B cell (primary cell): ENCODE data around the gene BRINP2. TPM values are rescaled to one million over a fixed set of nuclear protein-coding genes. Genes with fewer than 3 reads are reported as not detected.
A peak's percentile ranks its signal among the peaks of the same experiment; 100 is the strongest.

Source experiments
- ATAC-seq: fragments of 200-7000 bp; cut with Tn5 transposase; one replicate; pipeline ENCODE4 v1.10.0; 2021; ENCODE audit warnings: low read depth, mild to moderate bottlenecking, moderate number of reproducible peaks, moderate library complexity
- CTCF ChIA-PET: fragments of 350-600 bp; sonication (Branson Sonifier 250); formaldehyde crosslinking; loops from one replicate; lab custom pipeline; 2021; ENCODE audit warnings: antibody characterized with exemption, inconsistent platforms; lab: Charles Lee
- POLR2A ChIA-PET: fragments of 350-600 bp; sonication (Branson Sonifier 250); formaldehyde crosslinking; loops from one replicate; lab custom pipeline; 2021; ENCODE audit warnings: antibody characterized with exemption; lab: Charles Lee
- DNase-seq: peaks from one replicate; pipeline ENCODE4 v3.0.0; 2013
- H2AFZ ChIP-seq: 2 replicates; pipeline ENCODE4 v1.6.1; 2012; ENCODE audit warnings: mild to moderate bottlenecking, low read depth, low read length; ENCODE audit not compliant: insufficient read depth, poor library complexity, severe bottlenecking
- H3K27ac ChIP-seq, 2 donors: 1 replicate in 1 of 2; 2 replicates in 1 of 2; pipeline ENCODE4 v1.5.1; 2012 to 2013; ENCODE audit warnings: low read length in 2 of 2, mild to moderate bottlenecking in 2 of 2, moderate library complexity in 1 of 2
- H3K27me3 ChIP-seq, 4 experiments: fragments of 200-600 bp in 1 of 4; sonication (generic) in 1 of 4; replicated peaks in 1 of 4; 1 replicate in 2 of 4; 2 replicates in 2 of 4; pipeline versions ENCODE4 v1.6.1 to v1.7.0; 2013 to 2016; ENCODE audit warnings: low read length in 3 of 4, mild to moderate bottlenecking in 2 of 4, mixed read lengths in 1 of 4, moderate library complexity in 1 of 4; ENCODE audit not compliant: insufficient read depth in 4 of 4, control insufficient read depth in 3 of 4; ENCODE audit errors: control extremely low read depth in 1 of 4
- H3K36me3 ChIP-seq, 2 experiments: replicated peaks in 1 of 2; 1 replicate in 1 of 2; 2 replicates in 1 of 2; pipeline versions ENCODE4 v1.6.1 to v1.7.1; 2013; ENCODE audit warnings: low read length in 1 of 2; ENCODE audit not compliant: insufficient read depth in 2 of 2, control insufficient read depth in 1 of 2; ENCODE audit errors: control extremely low read depth in 1 of 2, extremely low read depth in 1 of 2
- H3K4me1 ChIP-seq, 2 donors: fragments of 200-600 bp in 1 of 2; sonication (generic) in 1 of 2; 1 replicate in 1 of 2; 2 replicates in 1 of 2; pipeline versions ENCODE4 v1.5.1 to v1.6.1; 2013 to 2017; ENCODE audit warnings: low read length in 2 of 2; ENCODE audit not compliant: control insufficient read depth in 2 of 2, insufficient read depth in 2 of 2
- H3K4me2 ChIP-seq: replicated peaks from 2 replicates; pipeline ENCODE3; 2012; ENCODE audit warnings: mild to moderate bottlenecking, low read depth, low read length; ENCODE audit not compliant: poor library complexity, severe bottlenecking
- H3K4me3 ChIP-seq, 5 experiments: fragments of 200-600 bp in 1 of 5; sonication (generic) in 1 of 5; 1 replicate in 3 of 5; 2 replicates in 2 of 5; pipeline versions ENCODE4 v1.5.1 to v1.7.0; 2011 to 2016; ENCODE audit warnings: low read length in 4 of 5, mild to moderate bottlenecking in 4 of 5, low read depth in 2 of 5, control low read depth in 1 of 5, moderate library complexity in 1 of 5; ENCODE audit not compliant: insufficient read depth in 1 of 5; ENCODE audit errors: control extremely low read depth in 1 of 5, extremely low read depth in 1 of 5
- H3K79me2 ChIP-seq: fragments of 200-600 bp; sonication (generic); one replicate; pipeline ENCODE4 v1.6.0; 2016; ENCODE audit warnings: low read length; ENCODE audit not compliant: control insufficient read depth, insufficient read depth
- H3K9ac ChIP-seq: fragments of 200-600 bp; sonication (generic); 2 replicates; pipeline ENCODE4 v1.6.1; 2017; ENCODE audit warnings: mild to moderate bottlenecking, low read length, moderate library complexity
- H3K9me3 ChIP-seq, 3 donors: one replicate each; pipeline versions ENCODE4 v1.6.1 to v1.7.1; 2013; ENCODE audit warnings: low read length in 2 of 3; ENCODE audit not compliant: control insufficient read depth in 2 of 3, insufficient read depth in 1 of 3; ENCODE audit errors: control extremely low read depth in 1 of 3
- H4K20me1 ChIP-seq: 2 replicates; pipeline ENCODE4 v1.6.0; 2012; ENCODE audit warnings: mild to moderate bottlenecking, low read length; ENCODE audit not compliant: insufficient read depth, control insufficient read depth, poor library complexity, severe bottlenecking
- H3K27ac Mint-ChIP-seq: one replicate; pipeline ENCODE4 v1.8.0; 2021; ENCODE audit warnings: mixed read lengths
- H3K27me3 Mint-ChIP-seq: one replicate; pipeline ENCODE4 v1.8.0; 2021; ENCODE audit warnings: mixed read lengths
- H3K4me1 Mint-ChIP-seq: one replicate; pipeline ENCODE4 v1.8.0; 2021; ENCODE audit warnings: mixed read lengths
- H3K4me3 Mint-ChIP-seq: one replicate; pipeline ENCODE4 v1.8.0; 2021; ENCODE audit warnings: mixed read lengths
- H3K9me3 Mint-ChIP-seq: one replicate; pipeline ENCODE4 v1.8.0; 2022; ENCODE audit warnings: mixed read lengths; ENCODE audit not compliant: insufficient read depth
- CTCF ChIP-seq: fragments of 200-600 bp; IDR thresholded peaks from one replicate; pipeline ENCODE4 v1.8.0; 2022; ENCODE audit warnings: antibody characterized with exemption, mild to moderate bottlenecking
- EZH2 ChIP-seq: IDR thresholded peaks from 2 replicates; pipeline ENCODE4 v1.6.1; 2012; ENCODE audit warnings: borderline replicate concordance, low read depth, mild to moderate bottlenecking, moderate library complexity, low read length; ENCODE audit not compliant: insufficient read depth, poor library complexity, severe bottlenecking
- WGBS: methylation state at CpG from one replicate; pipeline ENCODE4 v1.1.5; 2013; ENCODE audit warnings: missing lambda C conversion rate; ENCODE audit not compliant: insufficient coverage; 5-methylcytosine and 5-hydroxymethylcytosine counted together
- intact Hi-C: fragments of 100-400 bp; cut with micrococcal nuclease; formaldehyde crosslinking; loops from one replicate; pipeline ENCODE4 v1.10.0; 2022
- polyA plus RNA-seq: library from polyadenylated mRNA; depleted of rRNA; stranded (reverse); fragments of >200 nt; gene quantifications from 2 replicates; pipeline ENCODE4 v1.2.3, GENCODE V29; 2012
- total RNA-seq, 2 donors: library from RNA; stranded (reverse); fragments of 120-200 nt in 1 of 2; gene quantifications; 1 replicate in 1 of 2; 2 replicates in 1 of 2; pipeline versions ENCODE4 v1.2.3 to v1.2.4, GENCODE V29; 2013 to 2022

BRINP2 gene
- total and polyA plus RNA-seq, 2 donors (not counting 1 experiment from before 2014, with no cell fraction given): not detected

- TF ChIP-seq EZH2: no peak
- TF ChIP-seq CTCF: no peak
- DNase-seq (no peak), ATAC-seq (no peak)
- Mint-ChIP-seq H3K27ac (no peak within 1 kb of the TSS), H3K9me3 (no peaks in the 10 kb centered on the region), H3K27me3 (peaks cover 28% of the 10 kb centered on the region), H3K4me3 (no peak within 1 kb of the TSS), H3K4me1 (peaks cover 7% of the 10 kb centered on the region)
- intact Hi-C loops: no loop called here
- Histone ChIP-seq H2AFZ (no peak within 1 kb of the TSS), H3K9me3 (peaks cover 0 to 2% (median 0%) of the 10 kb centered on the region in 3 donors), H3K4me2 (peak within 1 kb of the TSS; percentile 13), H3K4me1 (peaks cover 0 to 4% of the 10 kb centered on the region in 2 donors), H3K27ac (no peak within 1 kb of the TSS), H4K20me1 (no peaks in the 10 kb centered on the region), H3K9ac (no peak within 1 kb of the TSS), H3K79me2 (no peaks in the 10 kb centered on the region), H3K27me3 (peaks cover 0 to 21% (median 14%) of the 10 kb centered on the region in 4 experiments), H3K4me3 (no peak within 1 kb of the TSS), H3K36me3 (no peaks in the 10 kb centered on the region)
- ChIA-PET CTCF (no interaction called here), POLR2A (no interaction called here)
- 5% methylated on average over 46 of the region's 49 CpGs for WGBS
Measured at GRCh38 chr1:177164380-177165068, 6.2 kb upstream of the BRINP2 start, which contains the start of gene ASTN1. ASTN1 (minus strand) TSS chr1:177164712; CDS start chr1:177164676, 36 bp downstream.

GRCh38 chr1:177165069-177165439 lies 5.7 kb upstream of the BRINP2 start:
- no peak overlapping the region for H3K27ac ChIP-seq
- DNase-seq (no peak), ATAC-seq (no peak)
- peaks cover 0 to 2% (median 0%) of the 10 kb centered on the region in 3 donors for H3K9me3 ChIP-seq
- no peak overlapping the region for H3K9ac ChIP-seq
- no peak overlapping the region for H3K4me3 ChIP-seq
- H3K4me3 Mint-ChIP-seq: no peak overlapping the region
- H3K27ac Mint-ChIP-seq: no peak overlapping the region
- H3K4me2 ChIP-seq: no peak overlapping the region
- no peaks in the 10 kb centered on the region for H3K36me3 ChIP-seq
- H3K9me3 Mint-ChIP-seq: no peaks in the 10 kb centered on the region
- no peak for TF ChIP-seq EZH2
- no peak for TF ChIP-seq CTCF
- POLR2A ChIA-PET: no interaction called here
- H4K20me1 ChIP-seq: no peaks in the 10 kb centered on the region
- peaks cover 0 to 23% (median 14%) of the 10 kb centered on the region in 4 experiments for H3K27me3 ChIP-seq
- CTCF ChIA-PET: no interaction called here
- peaks cover 0 to 4% of the 10 kb centered on the region in 2 donors for H3K4me1 ChIP-seq
- H3K4me1 Mint-ChIP-seq: peaks cover 7% of the 10 kb centered on the region
- intact Hi-C loops: no loop called here
- H2AFZ ChIP-seq: no peak overlapping the region
- WGBS: no CpG with 5 or more reads among the region's 9 CpGs
- peaks cover 28% of the 10 kb centered on the region for H3K27me3 Mint-ChIP-seq
- no peaks in the 10 kb centered on the region for H3K79me2 ChIP-seq
